Uterus (tissue), 4 donors: ENCODE data around the gene DNAJB11. TPM values are rescaled to one million over a fixed set of nuclear protein-coding genes. Genes with fewer than 3 reads are reported as not detected.
"Not testable (repeated sequence)": the region's sequence is repeated elsewhere in the genome, so short reads cannot be mapped to it uniquely, and the experiment has no call there.

Source experiments
- DNase-seq, 2 donors: peaks; one replicate each; pipeline ENCODE4 v3.0.0-alpha.2; 2019 to 2020
- H3K27ac ChIP-seq, 2 donors: fragments of 200-600 bp; sonication (generic); 1 replicate in 1 of 2; 2 replicates in 1 of 2; pipeline ENCODE4 v1.5.1; 2016 to 2018
- H3K27me3 ChIP-seq, 2 donors: fragments of 200-600 bp; sonication (generic); one replicate each; pipeline ENCODE4 v1.5.1; 2018 to 2019; ENCODE audit warnings: control low read depth in 1 of 2
- H3K36me3 ChIP-seq, 2 donors: fragments of 200-600 bp; sonication (generic); one replicate each; pipeline ENCODE4 v1.5.1; 2019; ENCODE audit warnings: control low read depth in 1 of 2
- H3K4me1 ChIP-seq, 2 donors: fragments of 200-600 bp; sonication (generic); one replicate each; pipeline ENCODE4 v1.5.1; 2018 to 2019; ENCODE audit warnings: control low read depth in 1 of 2
- H3K4me3 ChIP-seq, 2 donors: fragments of 200-600 bp; sonication (generic); 1 replicate in 1 of 2; 2 replicates in 1 of 2; pipeline ENCODE4 v1.5.1; 2018 to 2019; ENCODE audit warnings: mild to moderate bottlenecking in 1 of 2
- H3K9me3 ChIP-seq, 2 donors: fragments of 200-600 bp; sonication (generic); one replicate each; pipeline ENCODE4 v1.5.1; 2019; ENCODE audit warnings: control low read depth in 1 of 2
- POLR2A ChIP-seq, 2 donors: fragments of 450-650 bp; IDR thresholded peaks; one replicate each; pipeline ENCODE4 v1.6.1; 2016; ENCODE audit warnings: antibody characterized with exemption in 2 of 2, mild to moderate bottlenecking in 1 of 2, moderate library complexity in 1 of 2
- intact Hi-C: fragments of 100-400 bp; cut with DNase I; formaldehyde crosslinking; loops from one replicate; pipeline ENCODE4 v1.15.1; 2023; ENCODE audit warnings: low total_unique reads
- total RNA-seq, 4 donors: library from RNA; depleted of rRNA in 3 of 4; stranded (reverse); fragments of >200 nt in 3 of 4; gene quantifications; one replicate each; pipeline versions ENCODE4 v1.1.0 to v1.2.4, GENCODE V29; 2014 to 2023
- TF ChIP-seq, protein P1 (sequence below), 4 experiments: fragments of 200-600 bp in 2 of 4; fragments of 450-650 bp in 2 of 4; sonication (generic) in 2 of 4; IDR thresholded peaks; one replicate each; pipeline ENCODE4 v1.5.1; 2016 to 2019; ENCODE audit warnings: antibody characterized with exemption in 4 of 4, mild to moderate bottlenecking in 2 of 4, moderate library complexity in 1 of 4
- donor health status: DM: yes; HTN: yes; CAD: no.

The DNAJB11 gene
- total RNA-seq, 4 donors from 2014 or later = 26.2 to 68.8 (median 40.0) TPM

DNA sequence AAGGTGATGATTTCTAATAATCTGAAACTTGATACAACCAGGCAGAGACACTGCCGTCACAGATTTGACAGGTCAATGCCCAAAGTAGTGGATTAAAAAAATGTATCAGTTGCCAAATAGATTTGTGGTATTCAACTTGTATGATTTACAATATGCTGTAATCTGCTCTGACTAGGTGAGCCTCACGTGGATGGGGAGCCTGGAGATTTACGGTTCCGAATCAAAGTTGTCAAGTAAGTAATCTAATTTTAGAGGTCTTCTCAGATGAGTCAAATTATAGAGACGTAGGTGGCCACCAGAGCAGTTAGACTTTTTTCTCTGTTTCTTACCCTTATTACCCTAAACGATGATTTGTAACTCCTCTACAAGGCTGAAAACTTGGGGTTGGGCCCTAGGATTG lies 12.0 kb downstream of the DNAJB11 start:
- no peak overlapping the region for H3K4me3 ChIP-seq
- intact Hi-C loops = no loop called here
- H3K27ac ChIP-seq = no peak overlapping the region
- DNase-seq = no peak
- no peak for TF ChIP-seq POLR2A (IDR thresholded peaks at IDR 0.05)
- TF ChIP-seq, protein P1, sequence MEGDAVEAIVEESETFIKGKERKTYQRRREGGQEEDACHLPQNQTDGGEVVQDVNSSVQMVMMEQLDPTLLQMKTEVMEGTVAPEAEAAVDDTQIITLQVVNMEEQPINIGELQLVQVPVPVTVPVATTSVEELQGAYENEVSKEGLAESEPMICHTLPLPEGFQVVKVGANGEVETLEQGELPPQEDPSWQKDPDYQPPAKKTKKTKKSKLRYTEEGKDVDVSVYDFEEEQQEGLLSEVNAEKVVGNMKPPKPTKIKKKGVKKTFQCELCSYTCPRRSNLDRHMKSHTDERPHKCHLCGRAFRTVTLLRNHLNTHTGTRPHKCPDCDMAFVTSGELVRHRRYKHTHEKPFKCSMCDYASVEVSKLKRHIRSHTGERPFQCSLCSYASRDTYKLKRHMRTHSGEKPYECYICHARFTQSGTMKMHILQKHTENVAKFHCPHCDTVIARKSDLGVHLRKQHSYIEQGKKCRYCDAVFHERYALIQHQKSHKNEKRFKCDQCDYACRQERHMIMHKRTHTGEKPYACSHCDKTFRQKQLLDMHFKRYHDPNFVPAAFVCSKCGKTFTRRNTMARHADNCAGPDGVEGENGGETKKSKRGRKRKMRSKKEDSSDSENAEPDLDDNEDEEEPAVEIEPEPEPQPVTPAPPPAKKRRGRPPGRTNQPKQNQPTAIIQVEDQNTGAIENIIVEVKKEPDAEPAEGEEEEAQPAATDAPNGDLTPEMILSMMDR (IDR thresholded peaks at IDR 0.05) = no peak
- no peaks in the 10 kb centered on the region for H3K36me3 ChIP-seq
- no peaks in the 10 kb centered on the region for H3K27me3 ChIP-seq
- no peaks in the 10 kb centered on the region for H3K9me3 ChIP-seq
- no peaks in the 10 kb centered on the region for H3K4me1 ChIP-seq

DNA sequence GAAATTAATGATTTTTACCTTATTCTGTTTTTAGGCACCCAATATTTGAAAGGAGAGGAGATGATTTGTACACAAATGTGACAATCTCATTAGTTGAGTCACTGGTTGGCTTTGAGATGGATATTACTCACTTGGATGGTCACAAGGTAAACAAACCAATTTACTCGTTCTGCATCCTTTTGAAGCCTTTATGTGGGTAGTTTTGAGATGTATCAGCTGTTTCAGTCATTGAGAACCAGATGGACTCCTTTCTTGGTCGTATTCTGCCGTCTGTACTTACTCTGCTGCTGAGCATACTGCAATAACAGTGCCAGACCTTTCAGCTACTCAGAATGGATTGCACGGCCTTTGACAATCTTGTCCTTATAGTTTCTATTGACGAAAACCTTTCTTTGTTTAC lies 13.3 kb downstream of the DNAJB11 start:
- Histone ChIP-seq H3K9me3 (no peaks in the 10 kb centered on the region), H3K36me3 (no peaks in the 10 kb centered on the region), H3K4me1 (no peaks in the 10 kb centered on the region), H3K27ac (no peak overlapping the region), H3K27me3 (no peaks in the 10 kb centered on the region), H3K4me3 (no peak overlapping the region)
- intact Hi-C loops = no loop called here
- TF ChIP-seq, protein P1 (IDR thresholded peaks at IDR 0.05) = no peak
- no peak for TF ChIP-seq POLR2A (IDR thresholded peaks at IDR 0.05)
- no peak for DNase-seq

DNA sequence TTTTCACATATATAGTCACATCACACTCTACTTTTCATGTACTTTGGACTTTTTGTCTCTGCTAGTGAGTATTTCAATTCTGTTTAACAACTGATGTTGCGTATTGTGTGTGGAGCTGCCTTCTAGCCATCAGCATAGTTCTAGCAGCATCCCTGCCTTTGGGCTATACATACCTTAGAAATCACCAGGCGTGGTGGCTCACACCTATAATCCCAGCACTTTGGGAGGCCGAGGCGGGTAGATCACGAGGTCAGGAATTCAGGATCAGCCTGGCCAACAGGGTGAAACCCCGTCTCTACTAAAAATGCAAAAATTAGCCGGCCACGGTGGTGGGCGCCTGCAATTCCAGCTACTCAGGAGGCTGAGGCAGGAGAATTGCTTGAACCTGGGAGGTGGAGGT lies 15.7 kb downstream of the DNAJB11 start:
- H3K4me3 ChIP-seq, H3K4me1 ChIP-seq, DNase-seq, H3K9me3 ChIP-seq, intact Hi-C loops, H3K27me3 ChIP-seq, H3K36me3 ChIP-seq, H3K27ac ChIP-seq: not testable (repeated sequence)

DNA sequence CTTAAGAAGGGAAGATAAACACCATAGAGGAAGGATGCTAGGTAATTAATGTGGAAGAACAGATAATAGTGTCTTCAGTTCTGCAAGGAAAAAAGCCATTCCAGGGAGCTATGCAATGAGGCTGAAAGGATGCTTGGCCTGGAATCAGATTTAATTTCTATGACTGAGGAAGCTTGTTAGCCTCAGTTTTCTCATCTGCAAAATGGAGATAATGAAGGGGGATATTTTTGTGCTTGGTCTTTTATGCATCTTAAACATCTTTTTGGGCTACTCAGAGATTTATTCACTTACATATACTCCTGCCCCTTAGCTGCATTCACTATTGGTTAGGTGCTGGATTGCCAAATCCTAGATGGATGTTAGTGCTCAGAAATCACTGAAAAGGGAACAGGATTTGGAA lies 16.7 kb downstream of the DNAJB11 start:
- DNase-seq = no peak
- no peak overlapping the region for H3K4me3 ChIP-seq
- H3K36me3 ChIP-seq = no peaks in the 10 kb centered on the region
- H3K27ac ChIP-seq = no peak overlapping the region
- no peaks in the 10 kb centered on the region for H3K4me1 ChIP-seq
- H3K27me3 ChIP-seq = no peaks in the 10 kb centered on the region
- H3K9me3 ChIP-seq = no peaks in the 10 kb centered on the region
- TF ChIP-seq POLR2A (IDR thresholded peaks at IDR 0.05) = no peak
- TF ChIP-seq, protein P1 (IDR thresholded peaks at IDR 0.05) = no peak
- intact Hi-C loops = no loop called here

DNA sequence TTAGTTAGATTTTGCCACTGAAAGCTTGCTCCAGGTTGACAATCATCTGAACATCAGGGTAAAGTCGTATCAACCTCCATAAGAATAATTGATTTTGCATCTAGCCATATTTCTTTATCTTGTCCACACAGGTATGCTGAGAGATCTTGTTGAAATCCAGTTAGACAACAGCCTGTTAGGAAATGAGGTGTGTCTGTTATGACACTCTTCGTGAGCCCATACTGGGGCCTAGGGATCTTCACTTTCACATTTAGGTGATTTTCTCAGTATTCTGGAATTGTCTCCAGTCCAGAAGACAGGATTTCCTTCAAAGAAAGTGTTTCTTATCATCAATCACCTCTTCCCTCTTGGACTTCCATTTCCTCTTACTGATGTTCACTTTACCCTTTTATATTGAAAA lies 18.1 kb downstream of the DNAJB11 start:
- TF ChIP-seq, protein P1 (IDR thresholded peaks at IDR 0.05) = no peak
- TF ChIP-seq POLR2A (IDR thresholded peaks at IDR 0.05) = no peak
- Histone ChIP-seq H3K4me3 (no peak overlapping the region), H3K27me3 (no peaks in the 10 kb centered on the region), H3K27ac (no peak overlapping the region), H3K36me3 (no peaks in the 10 kb centered on the region), H3K9me3 (no peaks in the 10 kb centered on the region), H3K4me1 (no peaks in the 10 kb centered on the region)
- intact Hi-C loops = no loop called here
- no peak for DNase-seq

DNA sequence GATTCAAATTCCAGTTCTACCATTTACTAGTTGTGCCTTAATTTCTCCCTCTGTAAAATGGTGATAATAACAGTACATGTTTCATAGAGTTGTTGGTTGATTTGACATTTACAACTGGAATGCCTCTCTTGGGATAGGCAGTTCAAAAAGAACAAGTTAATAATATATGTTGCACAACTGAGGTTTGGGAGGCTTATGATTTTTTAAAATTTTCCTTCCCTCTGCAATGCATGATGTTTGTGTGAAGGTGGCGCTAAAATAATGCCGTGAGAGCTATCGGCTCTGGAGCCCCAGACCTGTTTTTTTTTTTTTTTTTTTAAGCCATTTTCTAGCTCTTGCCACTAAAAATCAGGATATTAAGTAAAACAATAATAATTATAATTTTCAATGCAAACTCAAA lies 18.6 kb downstream of the DNAJB11 start:
- H3K27me3 ChIP-seq = no peaks in the 10 kb centered on the region
- no peak overlapping the region for H3K27ac ChIP-seq
- intact Hi-C loops = no loop called here
- no peak for DNase-seq
- no peak overlapping the region for H3K4me3 ChIP-seq
- H3K4me1 ChIP-seq = no peaks in the 10 kb centered on the region
- no peak for TF ChIP-seq POLR2A (IDR thresholded peaks at IDR 0.05)
- TF ChIP-seq, protein P1 (IDR thresholded peaks at IDR 0.05) = no peak
- H3K9me3 ChIP-seq = no peaks in the 10 kb centered on the region
- H3K36me3 ChIP-seq = no peaks in the 10 kb centered on the region
